ENCODE data around the gene CLRN1. TPM values are rescaled to one million over a fixed set of nuclear protein-coding genes. Genes with fewer than 3 reads are reported as not detected.

The CLRN1 gene
- total and polyA plus RNA-seq, 10 donors, result not detected

DNA sequence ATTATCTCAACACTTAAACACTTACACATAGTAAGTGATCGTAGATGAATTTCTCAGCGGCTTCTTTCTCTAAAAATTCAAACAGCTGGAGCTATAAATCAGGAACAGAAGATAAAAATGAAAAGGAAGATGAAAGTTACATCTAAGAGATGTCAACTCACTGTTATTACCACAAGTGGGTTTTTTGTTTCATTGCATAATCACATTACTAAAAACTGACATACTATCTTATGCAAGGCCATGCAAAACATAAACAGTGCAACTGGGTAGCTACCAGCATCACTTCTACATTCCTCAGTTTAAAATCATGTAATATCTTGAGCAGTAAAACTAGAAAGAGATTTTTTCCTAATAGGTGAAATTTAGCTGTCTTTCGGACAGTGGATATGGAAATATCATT, 82.2 kb downstream of the CLRN1 start:
- Histone ChIP-seq H3K27ac (peak overlapping the region in 7 of 8 donors; percentile 45 to 89 (median 83)), H3K4me1 (peaks cover 0 to 4% (median 0%) of the 10 kb centered on the region in 6 donors), H3K27me3 (replicated peaks in 1 of 7) (no peaks in the 10 kb centered on the region), H3K9me3 (peaks cover 0 to 4% (median 0%) of the 10 kb centered on the region in 8 donors), H3K36me3 (no peaks in the 10 kb centered on the region), H3K4me3 (peak overlapping the region in 1 of 8 donors; percentile 26)
- 39 to 61% (median 58%) methylated on average over 3 of the region's 3 CpGs for WGBS, 5 donors
- TF ChIP-seq POLR2AphosphoS5 (IDR thresholded peaks at IDR 0.05) (no peak), POLR2A (IDR thresholded peaks at IDR 0.05) (no peak)
- TF ChIP-seq, protein P1, sequence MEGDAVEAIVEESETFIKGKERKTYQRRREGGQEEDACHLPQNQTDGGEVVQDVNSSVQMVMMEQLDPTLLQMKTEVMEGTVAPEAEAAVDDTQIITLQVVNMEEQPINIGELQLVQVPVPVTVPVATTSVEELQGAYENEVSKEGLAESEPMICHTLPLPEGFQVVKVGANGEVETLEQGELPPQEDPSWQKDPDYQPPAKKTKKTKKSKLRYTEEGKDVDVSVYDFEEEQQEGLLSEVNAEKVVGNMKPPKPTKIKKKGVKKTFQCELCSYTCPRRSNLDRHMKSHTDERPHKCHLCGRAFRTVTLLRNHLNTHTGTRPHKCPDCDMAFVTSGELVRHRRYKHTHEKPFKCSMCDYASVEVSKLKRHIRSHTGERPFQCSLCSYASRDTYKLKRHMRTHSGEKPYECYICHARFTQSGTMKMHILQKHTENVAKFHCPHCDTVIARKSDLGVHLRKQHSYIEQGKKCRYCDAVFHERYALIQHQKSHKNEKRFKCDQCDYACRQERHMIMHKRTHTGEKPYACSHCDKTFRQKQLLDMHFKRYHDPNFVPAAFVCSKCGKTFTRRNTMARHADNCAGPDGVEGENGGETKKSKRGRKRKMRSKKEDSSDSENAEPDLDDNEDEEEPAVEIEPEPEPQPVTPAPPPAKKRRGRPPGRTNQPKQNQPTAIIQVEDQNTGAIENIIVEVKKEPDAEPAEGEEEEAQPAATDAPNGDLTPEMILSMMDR (IDR thresholded peaks at IDR 0.05 in 8 of 11, conservative IDR thresholded peaks at IDR 0.05 in 3 of 11), result no peak
- DNase-seq, result no peak
- intact Hi-C loops (cut with DNase I; ENCODE audit: low total_unique reads), result no loop called here

DNA sequence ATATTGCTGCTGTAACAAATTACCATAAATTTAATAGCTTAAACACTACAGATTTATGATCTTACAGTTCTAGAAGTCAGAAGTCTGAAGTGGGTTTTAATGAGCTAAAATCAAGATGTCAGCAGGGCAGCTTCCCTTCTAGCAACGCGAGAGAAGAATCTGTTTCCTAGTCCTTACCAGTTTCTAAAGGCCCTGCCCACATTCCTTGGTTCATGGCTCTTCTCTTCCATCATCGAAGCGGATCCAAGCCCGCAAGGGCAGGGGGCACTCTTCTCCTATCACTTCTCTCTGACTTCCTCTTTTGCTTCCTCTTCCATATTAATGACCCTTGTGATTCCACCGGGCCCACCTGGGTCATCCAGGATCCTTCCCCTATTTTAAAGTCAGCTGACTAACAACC, 83.4 kb downstream of the CLRN1 start:
- peak overlapping the region in 6 of 8 donors; percentile 67 to 89 (median 84) for H3K27ac ChIP-seq
- no peaks in the 10 kb centered on the region for H3K36me3 ChIP-seq
- no peaks in the 10 kb centered on the region for H3K27me3 ChIP-seq (replicated peaks in 1 of 7)
- TF ChIP-seq POLR2A (IDR thresholded peaks at IDR 0.05), result no peak
- TF ChIP-seq POLR2AphosphoS5 (IDR thresholded peaks at IDR 0.05), result no peak
- TF ChIP-seq, protein P1 (IDR thresholded peaks at IDR 0.05 in 8 of 11, conservative IDR thresholded peaks at IDR 0.05 in 3 of 11), result no peak
- H3K4me1 ChIP-seq, result peaks cover 0 to 4% (median 0%) of the 10 kb centered on the region in 6 donors
- peaks cover 0 to 4% (median 0%) of the 10 kb centered on the region in 8 donors for H3K9me3 ChIP-seq
- WGBS, 5 donors, result 55 to 66% (median 64%) methylated on average over 6 of the region's 6 CpGs
- intact Hi-C loops (cut with DNase I; ENCODE audit: low total_unique reads), result no loop called here
- H3K4me3 ChIP-seq, result no peak overlapping the region
- no peak for DNase-seq

DNA sequence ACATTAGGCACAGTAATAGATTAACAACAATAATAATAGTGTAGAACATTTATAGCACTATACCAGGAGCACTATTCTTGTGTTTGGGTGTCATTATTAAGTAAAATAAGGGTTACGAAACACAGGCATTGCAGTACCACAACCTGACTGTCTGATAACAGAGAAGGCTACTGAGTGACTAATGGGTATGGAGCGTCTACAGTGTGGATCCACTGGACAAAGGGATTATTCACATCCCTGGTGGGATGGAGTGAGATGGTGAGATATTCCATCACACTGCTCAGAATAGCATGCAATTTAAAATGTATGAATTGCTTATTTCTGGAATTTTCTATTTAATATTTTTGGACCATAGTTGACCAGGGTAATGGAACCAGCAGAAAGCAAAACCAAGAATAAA, 85.5 kb downstream of the CLRN1 start:
- H3K4me1 ChIP-seq, result peaks cover 0 to 4% (median 0%) of the 10 kb centered on the region in 6 donors
- H3K4me3 ChIP-seq, result no peak overlapping the region
- H3K27ac ChIP-seq, result no peak overlapping the region
- intact Hi-C loops (cut with DNase I; ENCODE audit: low total_unique reads), result no loop called here
- H3K27me3 ChIP-seq (replicated peaks in 1 of 7), result no peaks in the 10 kb centered on the region
- no peaks in the 10 kb centered on the region for H3K36me3 ChIP-seq
- WGBS, 5 donors, result 77 to 98% (median 86%) methylated on average over 2 of the region's 2 CpGs
- TF ChIP-seq, protein P1 (IDR thresholded peaks at IDR 0.05 in 8 of 11, conservative IDR thresholded peaks at IDR 0.05 in 3 of 11), result no peak
- no peak for TF ChIP-seq POLR2A (IDR thresholded peaks at IDR 0.05)
- TF ChIP-seq POLR2AphosphoS5 (IDR thresholded peaks at IDR 0.05), result no peak
- DNase-seq, result no peak
- H3K9me3 ChIP-seq, result peaks cover 0 to 4% (median 0%) of the 10 kb centered on the region in 8 donors

DNA sequence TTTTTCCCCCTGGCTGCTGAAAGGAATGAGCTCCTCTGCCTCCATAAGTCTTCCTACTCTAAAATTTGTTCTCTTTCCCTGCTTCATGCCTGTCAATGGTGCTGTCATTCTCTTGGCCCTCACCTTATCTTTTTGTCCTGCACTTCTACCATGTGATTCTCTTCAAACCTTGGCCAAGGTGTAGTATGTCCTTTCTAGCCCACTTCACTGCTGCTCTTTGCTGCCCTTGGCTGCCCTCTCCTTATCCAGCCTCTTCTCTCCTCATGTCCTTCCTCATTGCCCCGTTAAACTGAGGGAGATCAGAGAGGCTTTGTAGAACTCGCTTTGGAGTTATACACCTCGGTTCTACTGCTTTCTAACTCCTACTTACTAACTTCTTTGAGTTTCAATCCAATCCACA, 87.0 kb downstream of the CLRN1 start:
- H3K9me3 ChIP-seq, result peaks cover 0 to 4% (median 0%) of the 10 kb centered on the region in 8 donors
- intact Hi-C loops (cut with DNase I; ENCODE audit: low total_unique reads), result no loop called here
- H3K27ac ChIP-seq, result peak overlapping the region in 2 of 8 donors; percentile 28 to 65
- no peaks in the 10 kb centered on the region for H3K36me3 ChIP-seq
- no peak overlapping the region for H3K4me3 ChIP-seq
- no peak for DNase-seq
- TF ChIP-seq POLR2A (IDR thresholded peaks at IDR 0.05), result no peak
- no peak for TF ChIP-seq POLR2AphosphoS5 (IDR thresholded peaks at IDR 0.05)
- TF ChIP-seq, protein P1 (IDR thresholded peaks at IDR 0.05 in 8 of 11, conservative IDR thresholded peaks at IDR 0.05 in 3 of 11), result no peak
- WGBS, 5 donors, result 55 to 75% (median 70%) methylated on average over 3 of the region's 3 CpGs
- H3K4me1 ChIP-seq, result peaks cover 0 to under 1% (median 0%) of the 10 kb centered on the region in 6 donors
- H3K27me3 ChIP-seq (replicated peaks in 1 of 7), result no peaks in the 10 kb centered on the region
